Ovary (tissue), 9 donors: ENCODE measurements around the gene AUH. TPM values are rescaled to one million over a fixed set of nuclear protein-coding genes. Genes with fewer than 3 reads are reported as not detected.

Experiments used
- DNase-seq, 5 donors: peaks; one replicate each; pipeline ENCODE4 v3.0.0-alpha.2; 2019 to 2020
- H3K27ac ChIP-seq, 2 donors: fragments of 200-600 bp; one replicate each; pipeline versions ENCODE4 v1.5.1 to v1.8.0; 2019 to 2022
- H3K27me3 ChIP-seq: fragments of 200-600 bp; one replicate; pipeline ENCODE4 v1.8.0; 2022
- H3K36me3 ChIP-seq: fragments of 200-600 bp; sonication (generic); one replicate; pipeline ENCODE4 v1.5.1; 2019
- H3K4me1 ChIP-seq: one replicate; pipeline ENCODE4 v1.8.1; 2013; ENCODE audit warnings: mild to moderate bottlenecking, moderate library complexity; ENCODE audit not compliant: insufficient read depth
- H3K4me3 ChIP-seq: fragments of 200-600 bp; sonication (generic); one replicate; pipeline ENCODE4 v1.5.1; 2017
- H3K9me3 ChIP-seq, 2 donors: fragments of 200-600 bp in 1 of 2; sonication (generic) in 1 of 2; one replicate each; pipeline versions ENCODE4 v1.5.1 to v1.8.1; 2013 to 2019; ENCODE audit warnings: mild to moderate bottlenecking in 1 of 2, moderate library complexity in 1 of 2
- CTCF ChIP-seq, 3 donors: fragments of 450-650 bp in 2 of 3; fragments of 200-600 bp in 1 of 3; IDR thresholded peaks; one replicate each; pipeline versions ENCODE4 v1.5.1 to v1.8.0; 2016 to 2022; ENCODE audit warnings: antibody characterized with exemption in 3 of 3, mild to moderate bottlenecking in 1 of 3
- EP300 ChIP-seq: sonication (generic); formaldehyde crosslinking; IDR thresholded peaks from one replicate; pipeline ENCODE4 v1.6.1; 2017; ENCODE audit warnings: antibody characterized with exemption
- POLR2A ChIP-seq: fragments of 450-650 bp; IDR thresholded peaks from one replicate; pipeline ENCODE4 v1.6.1; 2017; ENCODE audit warnings: antibody characterized with exemption, mild to moderate bottlenecking, moderate library complexity
- WGBS, 3 donors: extraction: QIAGEN DNeasy Blood & Tissue Kit in 1 of 3; methylation state at CpG; one replicate each; pipeline versions ENCODE4 v1.1.5 to v1.1.7; 2013 to 2017; 5-methylcytosine and 5-hydroxymethylcytosine counted together
- intact Hi-C, 4 donors: fragments of 100-400 bp; cut with DNase I; formaldehyde crosslinking; loops; one replicate each; pipeline versions ENCODE4 v1.11.0 to v1.15.1; 2022 to 2023
- polyA plus RNA-seq, 2 donors: library from polyadenylated mRNA; stranded (reverse); fragments of 200-250 nt in 1 of 2; fragments of 350-450 nt in 1 of 2; fragmentation: Illumina TruSeq in 1 of 2; extraction: RNeasy Lipid Tissue Mini Kit (QIAGEN cat#74804) in 1 of 2; gene quantifications; one replicate each; pipeline ENCODE4 v1.2.3, GENCODE V29; 2013 to 2014
- total RNA-seq, 7 donors: library from RNA; depleted of rRNA in 2 of 7; stranded (reverse); fragments of >200 nt in 2 of 7; fragmentation: NEBNext Ultra II Directional in 3 of 7; extraction: Animal tissue kit (Norgen Biotek cat#: 25700) in 3 of 7; gene quantifications; one replicate each; pipeline versions ENCODE4 v1.1.0 to v1.2.4, GENCODE V29; 2016 to 2023
- donor health status: DM: no; HTN: no; CAD: no; lungs with moderate emphysema.
- donor health status: DM: no; HTN: no; CAD: no.
- donor health status: Bipolar disorder and iron deficiency.
- donor health status: DM: yes; HTN: yes; CAD: no.
- donor health status: DM: no; HTN: no; CAD: no.
- donor health status: DM: yes; HTN: yes; CAD: no.

The AUH gene
- total and polyA plus RNA-seq, 9 donors = 12.0 to 48.5 (median 18.6) TPM

- no peaks in the 10 kb centered on the region for H3K9me3 ChIP-seq
- intact Hi-C loops = loop anchor here in 1 of 4 donors (10.0 kb wide), 1 partner anchor 94 kb away; no protein-coding TSS in a partner anchor
- no peak for TF ChIP-seq CTCF (IDR thresholded peaks at IDR 0.05)
- TF ChIP-seq EP300 = no peak
- TF ChIP-seq POLR2A = no peak
- DNase-seq = no peak
- H3K27me3 ChIP-seq = no peaks in the 10 kb centered on the region
- H3K4me3 ChIP-seq = no peak overlapping the region
- H3K4me1 ChIP-seq = peaks cover 6% of the 10 kb centered on the region
- 61 to 84% (median 78%) methylated on average over 2 of the region's 2 CpGs for WGBS, 3 donors
- no peak overlapping the region for H3K27ac ChIP-seq
- H3K36me3 ChIP-seq = no peaks in the 10 kb centered on the region
These were observed 63.4 kb downstream of the AUH start for GRCh38 chr9:91298311-91298710.

GRCh38 chr9:91297306-91297705 is 64.4 kb downstream of the AUH start:
- 95 to 100% (median 97%) methylated on average over 1 of the region's 1 CpG for WGBS, 3 donors
- Histone ChIP-seq H3K9me3 (no peaks in the 10 kb centered on the region), H3K27me3 (no peaks in the 10 kb centered on the region), H3K4me1 (peaks cover 4% of the 10 kb centered on the region), H3K36me3 (no peaks in the 10 kb centered on the region), H3K4me3 (no peak overlapping the region), H3K27ac (no peak overlapping the region)
- intact Hi-C loops = loop anchor here in 1 of 4 donors (10.0 kb wide), 1 partner anchor 93 kb away; no protein-coding TSS in a partner anchor
- TF ChIP-seq CTCF (IDR thresholded peaks at IDR 0.05) (no peak), EP300 (no peak), POLR2A (no peak)
- no peak for DNase-seq

GRCh38 chr9:91296354-91296753 is 65.4 kb downstream of the AUH start:
- intact Hi-C loops = loop anchor here in 1 of 4 donors (10.0 kb wide), 1 partner anchor 92 kb away; no protein-coding TSS in a partner anchor
- no peaks in the 10 kb centered on the region for H3K27me3 ChIP-seq
- H3K4me3 ChIP-seq = no peak overlapping the region
- DNase-seq = no peak
- H3K9me3 ChIP-seq = no peaks in the 10 kb centered on the region
- no peaks in the 10 kb centered on the region for H3K36me3 ChIP-seq
- H3K4me1 ChIP-seq = peaks cover 1% of the 10 kb centered on the region
- no peak for TF ChIP-seq CTCF (IDR thresholded peaks at IDR 0.05)
- TF ChIP-seq EP300 = no peak
- TF ChIP-seq POLR2A = no peak
- H3K27ac ChIP-seq = no peak overlapping the region

GRCh38 chr9:91295357-91295756 is 66.4 kb downstream of the AUH start:
- DNase-seq = no peak
- TF ChIP-seq POLR2A = no peak
- TF ChIP-seq CTCF (IDR thresholded peaks at IDR 0.05) = no peak
- TF ChIP-seq EP300 = no peak
- WGBS, 3 donors = 96 to 100% (median 97%) methylated on average over 2 of the region's 2 CpGs

More at GRCh38 chr9:91295357-91295756, 66.4 kb downstream of the AUH start:
- no peaks in the 10 kb centered on the region for H3K27me3 ChIP-seq
- H3K9me3 ChIP-seq = no peaks in the 10 kb centered on the region
- H3K4me1 ChIP-seq = no peaks in the 10 kb centered on the region
- intact Hi-C loops = loop anchor here in 1 of 4 donors (10.0 kb wide), 1 partner anchor 91 kb away; no protein-coding TSS in a partner anchor
- H3K27ac ChIP-seq = no peak overlapping the region
- H3K4me3 ChIP-seq = no peak overlapping the region
- no peaks in the 10 kb centered on the region for H3K36me3 ChIP-seq
